CD4-positive, alpha-beta T cell (primary cell): Measurements from ENCODE around the gene ENOX1. TPM values are rescaled to one million over a fixed set of nuclear protein-coding genes. Genes with fewer than 3 reads are reported as not detected.
"Not testable (repeated sequence)": the region's sequence is repeated elsewhere in the genome, so short reads cannot be mapped to it uniquely, and the experiment has no call there.

Experiments
- ATAC-seq: fragments of 200-7000 bp; cut with Tn5 transposase; one replicate; pipeline ENCODE4 v1.10.0; 2022; ENCODE audit warnings: mild to moderate bottlenecking; ENCODE audit not compliant: poor library complexity
- CTCF ChIA-PET: fragments of 350-600 bp; sonication (Branson Sonifier 250); formaldehyde crosslinking; loops from one replicate; lab custom pipeline; 2021; ENCODE audit warnings: antibody characterized with exemption, inconsistent platforms; lab: Charles Lee
- POLR2A ChIA-PET: fragments of 350-600 bp; sonication (Branson Sonifier 250); formaldehyde crosslinking; loops from one replicate; lab custom pipeline; 2021; ENCODE audit warnings: antibody characterized with exemption, inconsistent platforms; lab: Charles Lee
- DNase-seq, 14 experiments: peaks; one replicate each; pipeline ENCODE4 v3.0.0-alpha.2; 2013 to 2020; ENCODE audit warnings: mixed read lengths in 2 of 14
- H3K27ac ChIP-seq, 2 donors: one replicate each; pipeline versions ENCODE4 v1.5.1 to v1.7.0; 2013; ENCODE audit warnings: low read length in 2 of 2, low read depth in 1 of 2, mild to moderate bottlenecking in 1 of 2
- H3K27me3 ChIP-seq, 2 experiments: 1 replicate in 1 of 2; 2 replicates in 1 of 2; pipeline versions ENCODE4 v1.6.1 to v1.7.0; 2013; ENCODE audit warnings: low read length in 2 of 2, control low read depth in 1 of 2, mild to moderate bottlenecking in 1 of 2, moderate library complexity in 1 of 2; ENCODE audit not compliant: insufficient read depth in 2 of 2, control insufficient read depth in 1 of 2
- H3K36me3 ChIP-seq: one replicate; pipeline ENCODE4 v1.6.1; 2013; ENCODE audit warnings: low read length, control low read depth; ENCODE audit not compliant: insufficient read depth
- H3K4me1 ChIP-seq: one replicate; pipeline ENCODE4 v1.6.1; 2013; ENCODE audit warnings: low read length, control low read depth; ENCODE audit not compliant: insufficient read depth
- H3K4me3 ChIP-seq: one replicate; pipeline ENCODE4 v1.5.1; 2013; ENCODE audit warnings: mild to moderate bottlenecking, low read length, moderate library complexity
- H3K9me3 ChIP-seq, 2 experiments: 1 replicate in 1 of 2; 2 replicates in 1 of 2; pipeline versions ENCODE4 v1.6.1 to v1.7.0; 2013; ENCODE audit warnings: low read length in 2 of 2, mild to moderate bottlenecking in 2 of 2, control low read depth in 1 of 2, moderate library complexity in 1 of 2; ENCODE audit not compliant: control insufficient read depth in 1 of 2, insufficient read depth in 1 of 2
- H3K27ac Mint-ChIP-seq: one replicate; pipeline ENCODE4 v1.8.0; 2020; ENCODE audit warnings: mixed read lengths
- H3K27me3 Mint-ChIP-seq: one replicate; pipeline ENCODE4 v1.8.0; 2021; ENCODE audit warnings: mixed read lengths
- H3K36me3 Mint-ChIP-seq: one replicate; pipeline ENCODE4 v1.8.0; 2021; ENCODE audit warnings: low read depth, mixed read lengths
- H3K4me1 Mint-ChIP-seq: one replicate; pipeline ENCODE4 v1.8.0; 2021; ENCODE audit warnings: low read depth, mixed read lengths
- H3K4me3 Mint-ChIP-seq: one replicate; pipeline ENCODE4 v1.8.0; 2020; ENCODE audit warnings: mild to moderate bottlenecking, mixed read lengths
- H3K9me3 Mint-ChIP-seq: one replicate; pipeline ENCODE4 v1.8.0; 2020; ENCODE audit warnings: mixed read lengths
- CTCF ChIP-seq: fragments of 200-600 bp; IDR thresholded peaks from one replicate; pipeline ENCODE4 v1.8.0; 2022; ENCODE audit warnings: antibody characterized with exemption, mild to moderate bottlenecking
- intact Hi-C, 2 experiments: fragments of 100-400 bp; cut with DNase I in 1 of 2; cut with micrococcal nuclease in 1 of 2; formaldehyde crosslinking; loops; one replicate each; pipeline versions ENCODE4 v1.15.1 to v1.9.0; 2023 to 2025; cut with DNase I, micrococcal nuclease
- total RNA-seq, 174 experiments: library from RNA in 2 of 174; stranded (reverse) in 2 of 174; gene quantifications; one replicate each; pipeline ENCODE4 v1.2.3 and lab custom pipeline; 2021 to 2026

ENOX1 gene
- total RNA-seq, 2 experiments from 2014 or later, result not detected

- H3K9me3 Mint-ChIP-seq, result no peaks in the 10 kb centered on the region
- no peak for TF ChIP-seq CTCF
- Histone ChIP-seq H3K27ac (no peak overlapping the region), H3K36me3 (no peaks in the 10 kb centered on the region), H3K9me3 (no peaks in the 10 kb centered on the region), H3K27me3 (no peaks in the 10 kb centered on the region), H3K4me1 (no peaks in the 10 kb centered on the region), H3K4me3 (no peak overlapping the region)
- no peak overlapping the region for H3K4me3 Mint-ChIP-seq
- H3K4me1 Mint-ChIP-seq, result no peaks in the 10 kb centered on the region
- no peaks in the 10 kb centered on the region for H3K36me3 Mint-ChIP-seq
- ATAC-seq (no peak), DNase-seq (no peak)
- intact Hi-C loops, result loop anchor here in 1 of 2 experiments (5.0 kb wide), 1 partner anchor 83 kb away; no protein-coding TSS in a partner anchor
- H3K27me3 Mint-ChIP-seq, result no peaks in the 10 kb centered on the region
- ChIA-PET CTCF (no interaction called here), POLR2A (no interaction called here)
- no peak overlapping the region for H3K27ac Mint-ChIP-seq
Measured at GRCh38 chr13:43354153-43354945, 432.4 kb downstream of the ENOX1 start.

- POLR2A ChIA-PET, result no interaction called here
- Histone ChIP-seq H3K4me3 (no peak overlapping the region), H3K27ac (no peak overlapping the region), H3K36me3 (no peaks in the 10 kb centered on the region), H3K9me3 (no peaks in the 10 kb centered on the region), H3K27me3 (no peaks in the 10 kb centered on the region), H3K4me1 (no peaks in the 10 kb centered on the region)
- H3K4me3 Mint-ChIP-seq, result no peak overlapping the region
- H3K27ac Mint-ChIP-seq, result no peak overlapping the region
- no peaks in the 10 kb centered on the region for H3K36me3 Mint-ChIP-seq
- no peaks in the 10 kb centered on the region for H3K9me3 Mint-ChIP-seq
- CTCF ChIA-PET, result no interaction called here
- no peak for TF ChIP-seq CTCF
- intact Hi-C loops, result loop anchor here in 1 of 2 experiments (5.0 kb wide), 1 partner anchor 84 kb away; no protein-coding TSS in a partner anchor
- H3K4me1 Mint-ChIP-seq, result no peaks in the 10 kb centered on the region
- no peaks in the 10 kb centered on the region for H3K27me3 Mint-ChIP-seq
- ATAC-seq, result no peak
- no peak for DNase-seq
Measured at GRCh38 chr13:43353631-43354030, 433.1 kb downstream of the ENOX1 start.

- H3K9me3 ChIP-seq, H3K4me3 Mint-ChIP-seq, H3K4me1 Mint-ChIP-seq, H3K4me1 ChIP-seq, ATAC-seq, H3K9me3 Mint-ChIP-seq, DNase-seq, H3K4me3 ChIP-seq, POLR2A ChIA-PET, H3K27ac Mint-ChIP-seq, H3K27me3 ChIP-seq, CTCF ChIA-PET, H3K27ac ChIP-seq, H3K27me3 Mint-ChIP-seq, H3K36me3 ChIP-seq, H3K36me3 Mint-ChIP-seq: not testable (repeated sequence)
- intact Hi-C loops, result loop anchor here in 1 of 2 experiments (5.0 kb wide), 1 partner anchor 86 kb away; no protein-coding TSS in a partner anchor
Measured at GRCh38 chr13:43351612-43352011, 435.2 kb downstream of the ENOX1 start.
